Raji (cell line): ENCODE measurements around the gene IL1F10.

Source experiments
- POLR2A ChIP-seq: IDR thresholded peaks from 2 replicates; pipeline ENCODE4 v1.6.1; 2011; ENCODE audit warnings: low read depth, low read length, control low read depth; ENCODE audit not compliant: insufficient read depth

Gene IL1F10

GRCh38 chr2:113067681-113068080 is at the start of gene IL1F10:
TSS of gene IL1F10 (plus strand) at chr2:113067970. CDS start at chr2:113072739, 4,769 bp downstream.
- no peak for TF ChIP-seq POLR2A

DNA sequence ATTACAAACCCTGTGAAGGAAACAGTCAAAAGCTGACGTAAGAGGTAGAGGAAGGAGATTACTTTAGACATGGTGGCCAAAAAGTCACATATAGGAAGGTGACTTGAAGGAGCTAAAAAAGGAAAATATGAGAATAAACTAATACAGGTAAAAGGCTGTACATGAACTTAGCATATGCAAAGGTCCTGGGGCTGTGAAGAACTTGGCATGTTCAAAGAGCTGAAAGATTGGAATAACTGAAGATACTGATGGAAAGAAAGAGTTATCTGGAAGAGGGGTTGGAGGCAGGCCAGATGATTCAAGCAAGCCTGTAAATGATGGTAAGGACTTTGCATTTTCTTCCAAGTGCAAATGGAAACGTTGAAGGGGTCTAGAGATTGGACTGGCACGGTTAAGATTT is 49.3 kb upstream of the IL1F10 start:
- TF ChIP-seq POLR2A = no peak

GRCh38 chr2:113021312-113021711 is 46.5 kb upstream of the IL1F10 start:
- TF ChIP-seq POLR2A = no peak

DNA sequence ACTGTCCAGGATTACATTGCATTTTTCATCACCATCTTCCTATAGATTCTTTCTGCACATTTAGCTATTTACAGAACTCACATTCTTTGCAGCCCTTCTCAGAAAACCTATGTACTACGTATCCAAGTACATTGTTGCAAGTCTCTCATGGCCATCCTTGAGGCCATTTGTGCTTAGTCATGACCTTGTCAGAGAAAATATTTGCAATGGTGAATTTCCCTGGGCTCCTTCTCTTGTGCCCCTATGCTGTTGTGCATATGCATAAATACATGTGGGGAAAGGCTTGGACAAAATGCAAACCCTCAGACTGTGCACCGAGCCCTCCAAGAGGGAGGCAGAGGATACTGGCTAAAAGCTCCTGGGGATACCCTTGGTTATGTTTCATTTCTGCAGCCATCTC is 43.0 kb upstream of the IL1F10 start:
- no peak for TF ChIP-seq POLR2A

- no peak for TF ChIP-seq POLR2A
Observed at GRCh38 chr2:113025737-113026136, 42.0 kb upstream of the IL1F10 start.

- TF ChIP-seq POLR2A = no peak
Observed at GRCh38 chr2:113027691-113028090, 40.1 kb upstream of the IL1F10 start.

- no peak for TF ChIP-seq POLR2A
Observed at GRCh38 chr2:113028112-113028511, 39.7 kb upstream of the IL1F10 start.

GRCh38 chr2:113032737-113033136 is 35.0 kb upstream of the IL1F10 start:
- TF ChIP-seq POLR2A = no peak

DNA sequence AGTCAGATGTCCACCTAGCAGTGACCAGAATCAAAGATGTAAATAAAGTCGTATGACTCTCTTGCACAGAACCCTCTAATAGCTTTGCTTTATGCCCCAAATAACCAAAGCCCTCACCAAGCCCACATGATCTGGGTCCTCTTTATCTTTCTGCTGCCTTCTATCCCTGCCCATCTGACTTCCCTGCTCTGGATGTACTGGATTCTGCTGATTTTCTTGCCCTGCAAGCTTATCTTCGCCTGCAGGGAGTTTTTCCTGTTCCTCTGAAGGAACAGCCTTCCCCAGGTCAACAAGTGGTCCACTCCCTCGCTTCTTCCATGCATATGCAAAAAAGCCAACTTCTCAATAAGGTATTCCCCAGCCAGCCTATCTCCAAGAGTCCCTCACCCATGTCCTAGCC is 33.8 kb upstream of the IL1F10 start:
- TF ChIP-seq POLR2A = no peak

DNA sequence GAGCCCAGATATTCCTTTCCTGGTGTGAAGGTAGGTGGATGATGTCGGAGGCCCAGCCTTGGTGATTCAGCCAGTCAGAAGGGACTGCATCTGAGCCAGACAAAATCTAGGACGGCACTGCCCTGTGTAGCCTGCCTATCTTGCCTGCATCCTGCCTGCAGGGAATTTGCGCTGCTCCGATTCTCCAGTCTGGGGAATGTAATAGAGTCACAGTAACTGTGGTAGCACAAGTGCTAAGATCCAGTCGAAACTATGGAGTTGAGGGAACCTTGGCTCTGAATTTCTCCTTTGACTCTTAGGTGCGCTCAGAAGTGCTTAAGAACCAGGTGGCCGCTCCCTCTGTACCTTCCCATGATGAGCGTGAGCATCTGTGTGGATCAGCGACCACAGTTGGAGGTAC is 31.0 kb upstream of the IL1F10 start:
- TF ChIP-seq POLR2A = no peak

DNA sequence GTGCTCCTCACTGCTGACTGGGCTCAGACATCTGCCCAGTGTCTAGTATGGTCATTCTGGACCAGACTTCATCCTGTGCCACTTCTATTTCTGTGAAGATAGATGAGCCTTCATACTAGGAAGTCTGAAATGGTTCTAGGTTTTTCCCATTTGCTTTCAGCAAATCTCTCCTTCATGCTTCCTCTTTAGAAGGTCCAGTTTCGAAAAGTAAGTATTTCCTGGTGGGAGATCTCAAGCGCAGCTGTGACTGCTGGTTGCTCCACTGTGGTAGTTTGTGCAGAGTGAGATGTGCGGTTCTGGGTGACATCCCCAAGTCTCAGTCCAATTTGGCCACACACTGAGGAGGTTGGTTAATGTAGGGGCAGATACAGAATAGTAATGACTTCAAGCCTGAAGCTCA is 29.5 kb upstream of the IL1F10 start:
- no peak for TF ChIP-seq POLR2A

GRCh38 chr2:113039158-113039557 is 28.6 kb upstream of the IL1F10 start:
- TF ChIP-seq POLR2A = no peak

DNA sequence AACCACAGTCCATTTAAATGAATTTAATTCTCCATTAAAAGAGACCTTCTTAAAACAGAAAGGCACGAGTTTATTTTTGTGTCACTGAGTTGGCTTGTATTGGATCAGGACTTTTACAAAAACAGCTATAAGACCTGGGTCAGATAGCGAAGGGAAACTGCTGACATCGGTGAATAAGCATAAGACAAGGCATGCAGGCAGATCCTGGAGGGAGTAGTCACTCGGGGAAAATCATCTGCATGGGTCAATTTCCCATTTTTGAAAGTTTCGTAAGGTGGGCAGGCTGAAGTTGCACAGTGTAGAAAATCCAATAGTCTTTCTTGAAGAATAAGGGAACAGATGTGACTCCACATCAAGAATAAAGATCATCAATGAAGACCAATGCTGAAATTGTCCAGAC is 28.1 kb upstream of the IL1F10 start:
- no peak for TF ChIP-seq POLR2A

DNA sequence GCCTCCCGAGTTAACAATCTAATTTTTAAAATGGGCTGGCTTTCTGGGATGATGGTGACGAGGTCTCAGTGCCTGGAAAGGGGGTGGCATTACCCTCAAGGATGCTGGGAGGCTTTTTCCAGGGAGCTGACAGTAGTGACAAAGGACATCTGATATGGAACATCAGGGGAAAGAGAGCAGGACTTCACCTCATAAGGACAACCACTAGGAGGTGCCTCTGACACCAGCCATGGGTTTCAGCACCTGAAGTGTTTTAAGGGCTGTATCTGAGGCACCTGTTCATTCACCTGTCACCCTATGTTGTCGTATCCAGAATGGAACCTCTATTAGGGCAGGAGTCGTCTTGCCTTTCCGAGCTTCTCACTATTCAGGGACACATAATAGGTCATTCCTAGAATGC is 25.9 kb upstream of the IL1F10 start:
- no peak for TF ChIP-seq POLR2A

DNA sequence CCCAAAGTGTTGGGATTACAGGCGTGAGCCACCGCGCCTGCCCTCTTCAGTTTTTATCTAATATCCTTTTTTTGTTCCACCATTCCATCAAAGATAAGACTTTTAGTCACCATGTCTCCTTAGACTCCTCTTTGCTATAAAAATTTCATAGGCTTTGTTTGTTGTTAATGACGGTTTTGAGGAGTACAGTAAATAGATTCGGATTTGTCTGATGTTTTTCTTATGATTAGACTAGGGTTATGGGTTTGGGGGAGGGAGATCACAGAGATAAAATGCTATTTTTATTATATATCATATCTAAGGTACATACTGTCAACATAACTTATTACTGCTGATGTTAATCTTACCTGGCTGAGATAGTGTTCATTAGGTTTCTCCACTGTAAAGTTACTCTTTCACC is 21.3 kb upstream of the IL1F10 start:
- TF ChIP-seq POLR2A = no peak

DNA sequence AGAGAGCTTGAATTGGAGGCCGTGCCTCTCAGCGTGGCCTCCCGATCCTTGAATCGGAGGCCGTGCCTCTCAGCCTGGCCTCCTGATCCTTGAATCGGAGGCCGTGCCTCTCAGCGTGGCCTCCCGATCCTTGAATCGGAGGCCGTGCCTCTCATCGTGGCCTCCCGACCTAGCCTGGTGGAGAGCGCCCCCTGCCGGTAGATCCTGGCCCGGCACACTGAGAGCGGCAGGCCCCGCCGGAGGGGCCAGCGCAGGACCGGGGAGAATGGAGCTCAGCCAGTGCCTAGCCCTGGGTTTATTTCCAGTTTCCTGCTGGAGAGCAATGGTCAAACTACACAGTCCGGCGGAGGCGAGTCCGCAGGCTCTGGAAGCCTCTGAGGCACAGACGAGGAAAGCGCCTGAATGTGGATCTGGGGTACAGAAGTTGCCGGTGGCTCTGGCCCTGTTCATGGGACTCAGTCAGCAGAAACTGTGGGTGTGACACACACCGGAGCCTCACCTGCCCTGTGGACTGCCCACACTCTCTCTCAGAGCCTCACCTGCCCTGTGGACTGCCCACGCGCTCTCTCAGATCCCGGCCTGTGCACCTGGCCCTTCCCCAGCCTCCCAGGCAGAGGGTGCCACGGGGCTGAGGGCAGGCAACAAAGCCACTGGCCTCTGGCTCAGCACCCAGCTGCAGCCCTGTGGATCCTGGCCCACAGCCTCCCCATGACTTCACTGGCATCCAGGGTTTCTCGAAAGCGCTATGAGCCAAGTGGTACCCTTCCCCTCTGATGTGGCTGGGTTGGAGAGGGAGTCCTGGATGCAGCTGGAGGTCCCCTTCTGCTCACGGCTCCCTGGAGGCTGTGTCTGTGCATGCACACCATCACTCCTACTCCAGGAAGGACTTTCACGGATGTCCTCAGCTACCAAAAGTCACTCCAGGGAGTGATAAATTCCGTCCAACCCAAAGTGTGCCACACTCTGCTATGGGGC is 16.6 kb upstream of the IL1F10 start:
- no peak for TF ChIP-seq POLR2A
